ENCODE results near the gene TACC2. TPM values are rescaled to one million over a fixed set of nuclear protein-coding genes. Genes with fewer than 3 reads are reported as not detected.

Gene TACC2
- total RNA-seq, 4 donors from 2014 or later, result 105 to 334 (median 235) TPM

GRCh38 chr10:122132882-122133565 lies 144.1 kb downstream of the TACC2 start:
- peaks cover 0 to 35% of the 10 kb centered on the region in 2 donors for H3K36me3 ChIP-seq
- in situ Hi-C loops (cut with MboI; ENCODE audit: low sequenced_read_pairs in 4 of 4) (no loop called here), intact Hi-C loops (cut with DNase I; ENCODE audit: low total_unique reads) (no loop called here)
- peak overlapping the region; percentile 84 to 96 (median 89) for H3K27ac ChIP-seq
- TF ChIP-seq CTCF (IDR thresholded peaks at IDR 0.05 in 4 of 5, conservative IDR thresholded peaks at IDR 0.05 in 1 of 5) (no peak), POLR2A (IDR thresholded peaks at IDR 0.05) (no peak)
- DNase-seq (no peak), ATAC-seq (no peak)
- no peaks in the 10 kb centered on the region for H3K9me3 ChIP-seq
- peaks cover 31 to 35% of the 10 kb centered on the region in 2 donors for H3K4me1 ChIP-seq
- H3K27me3 ChIP-seq, result no peaks in the 10 kb centered on the region
- no peak overlapping the region for H3K4me3 ChIP-seq

- TF ChIP-seq CTCF (IDR thresholded peaks at IDR 0.05 in 4 of 5, conservative IDR thresholded peaks at IDR 0.05 in 1 of 5) (no peak), POLR2A (IDR thresholded peaks at IDR 0.05) (no peak)
- ATAC-seq (no peak), DNase-seq (no peak)
- no peaks in the 10 kb centered on the region for H3K27me3 ChIP-seq
- peaks cover 0 to 35% of the 10 kb centered on the region in 2 donors for H3K36me3 ChIP-seq
- no peaks in the 10 kb centered on the region for H3K9me3 ChIP-seq
- in situ Hi-C loops (cut with MboI; ENCODE audit: low sequenced_read_pairs in 4 of 4), result no loop called here
- peaks cover 35 to 39% of the 10 kb centered on the region in 2 donors for H3K4me1 ChIP-seq
- intact Hi-C loops (cut with DNase I; ENCODE audit: low total_unique reads), result no loop called here
- H3K4me3 ChIP-seq, result no peak overlapping the region
- H3K27ac ChIP-seq, result peak overlapping the region; percentile 11 to 98 (median 28)
Measured at GRCh38 chr10:122135251-122136025, 146.5 kb downstream of the TACC2 start.

GRCh38 chr10:122138831-122139625 lies 150.1 kb downstream of the TACC2 start:
- peaks cover 0 to 24% of the 10 kb centered on the region in 2 donors for H3K36me3 ChIP-seq
- H3K27me3 ChIP-seq, result no peaks in the 10 kb centered on the region
- no peak for TF ChIP-seq POLR2A (IDR thresholded peaks at IDR 0.05)
- TF ChIP-seq CTCF (IDR thresholded peaks at IDR 0.05 in 4 of 5, conservative IDR thresholded peaks at IDR 0.05 in 1 of 5), result no peak
- DNase-seq (no peak), ATAC-seq (no peak)
- in situ Hi-C loops (cut with MboI; ENCODE audit: low sequenced_read_pairs in 4 of 4), result no loop called here
- no peaks in the 10 kb centered on the region for H3K9me3 ChIP-seq
- intact Hi-C loops (cut with DNase I; ENCODE audit: low total_unique reads), result no loop called here
- H3K27ac ChIP-seq, result peak overlapping the region; percentile 85 to 98 (median 94)
- H3K4me3 ChIP-seq, result no peak overlapping the region
- peaks cover 54 to 61% of the 10 kb centered on the region in 2 donors for H3K4me1 ChIP-seq

GRCh38 chr10:122139627-122140170 lies 150.7 kb downstream of the TACC2 start:
- in situ Hi-C loops (cut with MboI; ENCODE audit: low sequenced_read_pairs in 4 of 4) (no loop called here), intact Hi-C loops (cut with DNase I; ENCODE audit: low total_unique reads) (loop anchor here (2.0 to 10.0 kb wide), 2 partner anchors 27 to 235 kb away; partner anchors contain the start of gene PLEKHA1)
- Histone ChIP-seq H3K9me3 (no peaks in the 10 kb centered on the region), H3K36me3 (peaks cover 0 to 18% of the 10 kb centered on the region in 2 donors), H3K27me3 (no peaks in the 10 kb centered on the region), H3K4me3 (no peak overlapping the region), H3K27ac (peak overlapping the region; percentile 85 to 98 (median 94)), H3K4me1 (peaks cover 54 to 61% of the 10 kb centered on the region in 2 donors)
- DNase-seq (no peak), ATAC-seq (no peak)
- TF ChIP-seq CTCF (IDR thresholded peaks at IDR 0.05 in 4 of 5, conservative IDR thresholded peaks at IDR 0.05 in 1 of 5), result no peak
- TF ChIP-seq POLR2A (IDR thresholded peaks at IDR 0.05), result no peak

All from gastrocnemius medialis (tissue), 4 donors.